Measurements from ENCODE around the gene GPAM. TPM values are rescaled to one million over a fixed set of nuclear protein-coding genes. Genes with fewer than 3 reads are reported as not detected.

Gene GPAM
- total RNA-seq, 1 experiment from 2014 or later, result 22.7 TPM

GRCh38 chr10:112223725-112224124 is 40.2 kb upstream of the GPAM start:
- DNase-seq, result no peak
- H3K36me3 ChIP-seq, result no peaks in the 10 kb centered on the region
- H3K4me1 ChIP-seq, result no peaks in the 10 kb centered on the region
- no peaks in the 10 kb centered on the region; the same call in 1 of the 2 replicates for H3K9me3 ChIP-seq (replicated peaks)
- no peaks in the 10 kb centered on the region for H3K27me3 ChIP-seq
- no peak overlapping the region for H3K27ac ChIP-seq
- H3K4me3 ChIP-seq, result no peak overlapping the region

GRCh38 chr10:112222799-112223198 is 39.2 kb upstream of the GPAM start:
- DNase-seq, result no peak
- Histone ChIP-seq H3K9me3 (replicated peaks) (no peaks in the 10 kb centered on the region; the same call in 1 of the 2 replicates), H3K27me3 (no peaks in the 10 kb centered on the region), H3K27ac (no peak overlapping the region), H3K4me1 (no peaks in the 10 kb centered on the region), H3K36me3 (no peaks in the 10 kb centered on the region), H3K4me3 (no peak overlapping the region)

- H3K4me3 ChIP-seq, result no peak overlapping the region
- no peaks in the 10 kb centered on the region for H3K4me1 ChIP-seq
- no peak for DNase-seq
Measured at GRCh38 chr10:112221545-112221944, 38.0 kb upstream of the GPAM start.

GRCh38 chr10:112218960-112219359 is 35.4 kb upstream of the GPAM start:
- Histone ChIP-seq H3K9me3 (replicated peaks) (no peaks in the 10 kb centered on the region; the same call in 1 of the 2 replicates), H3K27ac (no peak overlapping the region), H3K27me3 (peaks cover 11% of the 10 kb centered on the region; the same call in 1 of the 2 replicates), H3K36me3 (no peaks in the 10 kb centered on the region), H3K4me3 (no peak overlapping the region), H3K4me1 (no peaks in the 10 kb centered on the region)
- no peak for DNase-seq

More at GRCh38 chr10:112221545-112221944, 38.0 kb upstream of the GPAM start:
- no peaks in the 10 kb centered on the region for H3K36me3 ChIP-seq
- no peak overlapping the region for H3K27ac ChIP-seq
- H3K27me3 ChIP-seq, result no peaks in the 10 kb centered on the region
- no peaks in the 10 kb centered on the region; the same call in 1 of the 2 replicates for H3K9me3 ChIP-seq (replicated peaks)

- DNase-seq, result no peak
- Histone ChIP-seq H3K4me1 (no peaks in the 10 kb centered on the region), H3K4me3 (no peak overlapping the region)
Measured at GRCh38 chr10:112218036-112218390, 34.4 kb upstream of the GPAM start.

GRCh38 chr10:112217386-112218035 is 33.9 kb upstream of the GPAM start:
- H3K4me1 ChIP-seq, result no peaks in the 10 kb centered on the region
- no peak overlapping the region for H3K27ac ChIP-seq
- no peak overlapping the region for H3K4me3 ChIP-seq
- no peak for DNase-seq
- peaks cover 11% of the 10 kb centered on the region; the same call in 1 of the 2 replicates for H3K27me3 ChIP-seq
- H3K36me3 ChIP-seq, result no peaks in the 10 kb centered on the region
- H3K9me3 ChIP-seq (replicated peaks), result no peaks in the 10 kb centered on the region; the same call in 1 of the 2 replicates

More at GRCh38 chr10:112218036-112218390, 34.4 kb upstream of the GPAM start:
- no peak overlapping the region for H3K27ac ChIP-seq
- peaks cover 11% of the 10 kb centered on the region; the same call in 1 of the 2 replicates for H3K27me3 ChIP-seq
- no peaks in the 10 kb centered on the region; the same call in 1 of the 2 replicates for H3K9me3 ChIP-seq (replicated peaks)
- H3K36me3 ChIP-seq, result no peaks in the 10 kb centered on the region

GRCh38 chr10:112216966-112217365 is 33.4 kb upstream of the GPAM start:
- Histone ChIP-seq H3K4me1 (no peaks in the 10 kb centered on the region), H3K9me3 (replicated peaks) (no peaks in the 10 kb centered on the region; the same call in 1 of the 2 replicates), H3K4me3 (no peak overlapping the region), H3K27me3 (peaks cover 11% of the 10 kb centered on the region; the same call in 1 of the 2 replicates), H3K27ac (no peak overlapping the region), H3K36me3 (no peaks in the 10 kb centered on the region)
- DNase-seq, result no peak

- no peaks in the 10 kb centered on the region for H3K36me3 ChIP-seq
- peaks cover 11% of the 10 kb centered on the region; the same call in 1 of the 2 replicates for H3K27me3 ChIP-seq
- H3K27ac ChIP-seq, result no peak overlapping the region
- no peaks in the 10 kb centered on the region; the same call in 1 of the 2 replicates for H3K9me3 ChIP-seq (replicated peaks)
- H3K4me3 ChIP-seq, result no peak overlapping the region
- H3K4me1 ChIP-seq, result no peaks in the 10 kb centered on the region
- no peak for DNase-seq
Measured at GRCh38 chr10:112216151-112216550, 32.6 kb upstream of the GPAM start.

GRCh38 chr10:112215342-112215774 is 31.8 kb upstream of the GPAM start:
- no peak for DNase-seq
- peaks cover 11% of the 10 kb centered on the region; the same call in 1 of the 2 replicates for H3K27me3 ChIP-seq
- H3K27ac ChIP-seq, result no peak overlapping the region
- H3K4me3 ChIP-seq, result no peak overlapping the region
- H3K36me3 ChIP-seq, result no peaks in the 10 kb centered on the region
- no peaks in the 10 kb centered on the region for H3K4me1 ChIP-seq
- H3K9me3 ChIP-seq (replicated peaks), result no peaks in the 10 kb centered on the region

GRCh38 chr10:112214298-112214926 is 30.8 kb upstream of the GPAM start:
- Histone ChIP-seq H3K36me3 (no peaks in the 10 kb centered on the region), H3K27me3 (peaks cover 11% of the 10 kb centered on the region; the same call in 1 of the 2 replicates), H3K9me3 (replicated peaks) (no peaks in the 10 kb centered on the region), H3K27ac (no peak overlapping the region), H3K4me3 (no peak overlapping the region), H3K4me1 (no peaks in the 10 kb centered on the region)
- DNase-seq, result no peak

GRCh38 chr10:112213836-112214235 is 30.3 kb upstream of the GPAM start:
- no peak overlapping the region for H3K27ac ChIP-seq
- H3K4me3 ChIP-seq, result no peak overlapping the region
- no peaks in the 10 kb centered on the region for H3K9me3 ChIP-seq (replicated peaks)
- DNase-seq, result no peak
- peaks cover 11% of the 10 kb centered on the region; the same call in 1 of the 2 replicates for H3K27me3 ChIP-seq
- no peaks in the 10 kb centered on the region for H3K4me1 ChIP-seq
- H3K36me3 ChIP-seq, result no peaks in the 10 kb centered on the region

- Histone ChIP-seq H3K27ac (no peak overlapping the region), H3K36me3 (no peaks in the 10 kb centered on the region), H3K9me3 (replicated peaks) (no peaks in the 10 kb centered on the region), H3K4me1 (no peaks in the 10 kb centered on the region), H3K4me3 (no peak overlapping the region), H3K27me3 (peaks cover 11% of the 10 kb centered on the region; the same call in 1 of the 2 replicates)
- no peak for DNase-seq
Measured at GRCh38 chr10:112213098-112213823, 29.7 kb upstream of the GPAM start.

GRCh38 chr10:112210666-112211065 is 27.1 kb upstream of the GPAM start:
- no peak overlapping the region for H3K4me3 ChIP-seq
- no peaks in the 10 kb centered on the region for H3K4me1 ChIP-seq
- H3K27ac ChIP-seq, result no peak overlapping the region
- H3K9me3 ChIP-seq (replicated peaks), result no peaks in the 10 kb centered on the region; the same call in 1 of the 2 replicates
- no peak for DNase-seq
- H3K27me3 ChIP-seq, result peaks cover 11% of the 10 kb centered on the region; the same call in 1 of the 2 replicates
- H3K36me3 ChIP-seq, result no peaks in the 10 kb centered on the region

- H3K27ac ChIP-seq, result no peak overlapping the region
- no peaks in the 10 kb centered on the region for H3K4me1 ChIP-seq
- H3K9me3 ChIP-seq (replicated peaks), result no peaks in the 10 kb centered on the region; the same call in 1 of the 2 replicates
- no peaks in the 10 kb centered on the region for H3K36me3 ChIP-seq
- no peak overlapping the region for H3K4me3 ChIP-seq
- no peak for DNase-seq
- peaks cover 1% of the 10 kb centered on the region; the same call in 1 of the 2 replicates for H3K27me3 ChIP-seq
Measured at GRCh38 chr10:112209684-112210131, 26.1 kb upstream of the GPAM start.
